GM06990 (cell line): Measurements from ENCODE around the gene PPP1R13B.

Source experiments
- DNase-seq: peaks from one replicate; pipeline ENCODE4 v3.0.0-alpha.2; 2011; ENCODE audit not compliant: insufficient read length; ENCODE audit errors: extremely low read depth
- H3K27me3 ChIP-seq: replicated peaks from 2 replicates; pipeline ENCODE4 v1.6.0; 2011; ENCODE audit warnings: low read length; ENCODE audit not compliant: control insufficient read depth, insufficient read depth
- H3K36me3 ChIP-seq: 2 replicates; pipeline ENCODE4 v1.5.1; 2011; ENCODE audit warnings: low read length; ENCODE audit not compliant: control insufficient read depth, insufficient read depth
- H3K4me3 ChIP-seq: replicated peaks from 2 replicates; pipeline ENCODE4 v1.5.1; 2011; ENCODE audit warnings: low read depth, mild to moderate bottlenecking, control low read depth, low read length
- TF ChIP-seq, protein P1 (sequence below): IDR thresholded peaks from 2 replicates; pipeline ENCODE4 v1.5.1; 2011; ENCODE audit warnings: low read length, control low read depth, mild to moderate bottlenecking, inconsistent platforms; ENCODE audit not compliant: insufficient read depth, poor library complexity, severe bottlenecking

Gene PPP1R13B

DNA sequence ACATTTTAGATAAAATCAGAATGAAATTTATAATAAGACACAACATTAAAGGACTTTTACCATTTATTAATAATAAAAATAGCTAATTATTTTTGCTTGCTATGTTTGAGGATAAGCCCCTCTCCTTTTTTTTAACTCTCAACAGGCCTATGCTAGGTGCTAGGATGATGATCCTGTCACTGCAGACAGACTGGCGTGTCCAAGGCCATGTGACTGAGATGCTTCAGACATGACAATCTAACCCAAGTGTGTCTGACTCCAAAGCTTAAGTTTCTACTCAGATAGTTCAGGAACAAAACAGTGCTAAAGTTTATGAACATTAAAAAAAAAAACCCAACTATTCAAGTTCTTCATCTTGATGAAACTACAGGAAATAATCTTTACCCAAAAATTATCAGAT lies 29.8 kb downstream of the PPP1R13B start:
- Histone ChIP-seq H3K27me3 (no peaks in the 10 kb centered on the region), H3K36me3 (no peaks in the 10 kb centered on the region), H3K4me3 (no peak overlapping the region)
- no peak for DNase-seq
- TF ChIP-seq, protein P1, sequence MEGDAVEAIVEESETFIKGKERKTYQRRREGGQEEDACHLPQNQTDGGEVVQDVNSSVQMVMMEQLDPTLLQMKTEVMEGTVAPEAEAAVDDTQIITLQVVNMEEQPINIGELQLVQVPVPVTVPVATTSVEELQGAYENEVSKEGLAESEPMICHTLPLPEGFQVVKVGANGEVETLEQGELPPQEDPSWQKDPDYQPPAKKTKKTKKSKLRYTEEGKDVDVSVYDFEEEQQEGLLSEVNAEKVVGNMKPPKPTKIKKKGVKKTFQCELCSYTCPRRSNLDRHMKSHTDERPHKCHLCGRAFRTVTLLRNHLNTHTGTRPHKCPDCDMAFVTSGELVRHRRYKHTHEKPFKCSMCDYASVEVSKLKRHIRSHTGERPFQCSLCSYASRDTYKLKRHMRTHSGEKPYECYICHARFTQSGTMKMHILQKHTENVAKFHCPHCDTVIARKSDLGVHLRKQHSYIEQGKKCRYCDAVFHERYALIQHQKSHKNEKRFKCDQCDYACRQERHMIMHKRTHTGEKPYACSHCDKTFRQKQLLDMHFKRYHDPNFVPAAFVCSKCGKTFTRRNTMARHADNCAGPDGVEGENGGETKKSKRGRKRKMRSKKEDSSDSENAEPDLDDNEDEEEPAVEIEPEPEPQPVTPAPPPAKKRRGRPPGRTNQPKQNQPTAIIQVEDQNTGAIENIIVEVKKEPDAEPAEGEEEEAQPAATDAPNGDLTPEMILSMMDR, result no peak

DNA sequence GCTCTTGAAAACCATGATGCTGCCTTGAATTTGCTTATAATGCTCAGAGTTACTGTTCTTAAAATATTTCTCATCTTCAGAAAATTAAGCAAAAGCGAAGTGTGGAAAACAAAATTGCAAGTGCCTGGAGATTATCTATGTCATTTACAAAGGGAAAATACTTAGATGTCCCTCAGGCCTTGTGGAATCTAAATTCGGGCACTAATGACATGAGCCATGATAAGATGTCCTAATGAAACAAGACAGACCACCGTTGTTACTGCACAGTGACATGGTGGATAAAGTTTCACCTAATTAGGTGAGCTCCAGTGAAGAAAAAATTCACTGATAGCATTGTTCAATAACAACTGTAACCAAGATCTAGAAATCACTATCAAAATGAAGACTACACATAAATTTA lies 30.4 kb downstream of the PPP1R13B start:
- Histone ChIP-seq H3K4me3 (no peak overlapping the region), H3K27me3 (no peaks in the 10 kb centered on the region), H3K36me3 (no peaks in the 10 kb centered on the region)
- no peak for DNase-seq
- TF ChIP-seq, protein P1, result no peak

DNA sequence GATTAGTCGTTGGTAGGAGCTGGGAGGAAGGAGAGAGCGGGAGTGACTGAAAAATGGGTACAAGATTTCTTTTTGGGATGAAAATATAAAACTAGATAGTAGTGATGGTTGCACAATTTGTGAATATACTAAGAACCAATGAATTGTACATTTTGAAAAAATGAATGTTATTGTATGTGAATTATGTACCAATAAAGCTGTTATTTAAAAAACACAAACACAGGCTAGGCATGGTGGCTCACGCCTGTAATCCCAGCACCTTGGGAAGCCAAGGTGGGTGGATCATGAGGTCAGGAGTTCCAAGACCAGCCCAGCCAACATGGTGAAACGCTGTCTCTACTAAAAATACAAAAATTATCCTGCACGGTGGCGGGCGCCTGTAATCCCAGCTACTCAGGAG lies 32.1 kb downstream of the PPP1R13B start:
- H3K36me3 ChIP-seq, result no peaks in the 10 kb centered on the region
- no peak overlapping the region for H3K4me3 ChIP-seq
- DNase-seq, result no peak
- TF ChIP-seq, protein P1, result no peak
- H3K27me3 ChIP-seq, result no peaks in the 10 kb centered on the region

DNA sequence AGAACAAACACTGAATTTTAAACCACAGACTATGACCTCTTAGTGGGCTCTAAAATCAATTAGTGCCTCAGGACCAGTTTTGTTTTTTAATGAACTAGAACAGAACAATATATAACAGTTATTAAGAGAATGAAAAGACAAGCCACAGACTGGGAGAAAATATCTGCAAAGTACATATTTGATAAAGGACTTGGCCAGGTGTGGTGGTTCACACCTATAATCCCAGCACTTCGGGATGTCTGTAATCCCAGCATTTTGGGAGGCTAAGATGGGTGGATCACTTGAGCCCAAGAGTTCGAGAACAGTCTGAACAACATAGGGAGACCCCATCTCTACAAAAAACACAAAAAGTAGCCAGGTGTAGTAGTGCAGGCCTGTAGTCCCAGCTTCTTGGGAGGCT lies 36.2 kb downstream of the PPP1R13B start:
- Histone ChIP-seq H3K36me3 (no peaks in the 10 kb centered on the region), H3K4me3 (no peak overlapping the region), H3K27me3 (no peaks in the 10 kb centered on the region)
- no peak for DNase-seq
- TF ChIP-seq, protein P1, result no peak

DNA sequence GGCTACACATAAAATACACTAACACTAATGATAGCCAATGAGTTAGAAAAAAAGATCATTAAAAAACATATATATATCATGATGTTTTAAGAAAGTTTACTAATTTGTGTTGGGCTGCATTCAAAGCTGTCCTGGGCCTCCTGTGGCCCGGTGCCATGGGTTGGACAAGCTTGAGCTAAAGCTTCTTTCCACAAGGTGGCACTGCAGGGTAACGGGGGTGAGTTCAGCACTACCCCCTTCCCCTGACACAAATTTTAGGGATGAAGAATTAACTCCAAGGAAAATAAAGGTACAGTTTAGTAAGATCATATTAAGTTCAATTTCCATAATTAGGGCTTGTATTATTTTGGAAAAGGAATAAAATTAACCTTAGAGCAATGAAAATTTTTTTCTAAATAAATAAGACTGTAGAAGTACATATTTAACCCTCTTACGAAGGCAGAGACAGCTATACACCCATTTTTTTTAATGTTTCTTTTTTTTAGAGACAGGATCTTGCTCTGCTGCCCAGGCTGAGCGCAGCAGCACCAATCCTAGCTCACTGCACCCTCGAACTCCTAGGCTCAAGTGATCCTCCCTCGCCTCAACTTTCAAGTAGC lies 38.9 kb downstream of the PPP1R13B start:
- TF ChIP-seq, protein P1, result peak; percentile 81
- DNase-seq, result no peak
- Histone ChIP-seq H3K4me3 (no peak overlapping the region), H3K27me3 (no peaks in the 10 kb centered on the region), H3K36me3 (no peaks in the 10 kb centered on the region)

DNA sequence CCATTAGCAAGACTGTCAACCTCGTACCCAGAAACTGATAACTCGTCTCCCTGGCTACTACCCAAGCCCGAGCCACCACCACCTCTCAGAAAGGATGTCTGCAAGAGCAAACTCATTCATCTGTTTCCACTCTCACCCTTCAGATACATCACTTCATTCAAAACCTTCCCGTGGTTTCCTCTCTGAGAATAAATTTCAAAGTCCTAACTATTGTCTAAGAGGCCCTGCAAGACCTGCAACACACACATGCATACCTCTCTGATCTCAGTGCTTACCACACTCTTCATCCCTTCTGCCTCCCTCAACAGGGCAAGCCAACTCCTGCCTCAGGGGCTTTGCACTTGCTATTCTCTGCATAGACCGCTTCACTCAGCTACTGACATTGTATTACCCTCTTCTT lies 40.6 kb downstream of the PPP1R13B start:
- TF ChIP-seq, protein P1, result no peak
- DNase-seq, result peak; percentile 20

More for the DNA sequence above, 40.6 kb downstream of the PPP1R13B start:
- Histone ChIP-seq H3K36me3 (no peaks in the 10 kb centered on the region), H3K4me3 (no peak overlapping the region), H3K27me3 (no peaks in the 10 kb centered on the region)
